HEK293T (cell line): Measurements from ENCODE around the gene CFHR4.
"Not testable (repeated sequence)": the region's sequence is repeated elsewhere in the genome, so short reads cannot be mapped to it uniquely, and the experiment has no call there.

Experiments used
- CTCF ChIA-PET: fragments of 350-600 bp; formaldehyde crosslinking; extraction: SDS; loops from one replicate; lab custom pipeline; 2021; ENCODE audit warnings: antibody characterized with exemption, inconsistent platforms; lab: Yijun Ruan, JAX
- POLR2A ChIA-PET: fragments of 350-600 bp; formaldehyde crosslinking; extraction: SDS; loops from one replicate; lab custom pipeline; 2020; ENCODE audit warnings: antibody characterized with exemption, inconsistent platforms; lab: Yijun Ruan, JAX
- DNase-seq: peaks from one replicate; pipeline ENCODE4 v3.0.0; 2012; ENCODE audit warnings: mixed read lengths; ENCODE audit errors: extremely low spot score
- ARNT ChIP-seq: fragments of 450-650 bp; IDR thresholded peaks from 2 replicates; pipeline ENCODE4 v1.6.1; 2017; ENCODE audit warnings: mild to moderate bottlenecking
- BHLHE40 ChIP-seq: fragments of 450-650 bp; IDR thresholded peaks from 2 replicates; pipeline ENCODE4 v1.6.1; 2016; ENCODE audit warnings: mild to moderate bottlenecking, moderate library complexity, borderline replicate concordance
- CTBP1 ChIP-seq: fragments of 450-650 bp; IDR thresholded peaks from 2 replicates; pipeline ENCODE4 v1.6.1; 2016; ENCODE audit warnings: borderline replicate concordance
- ELF4 ChIP-seq: fragments of 450-650 bp; IDR thresholded peaks from 2 replicates; pipeline ENCODE4 v1.6.1; 2017; ENCODE audit warnings: antibody characterized with exemption
- FOXA1 ChIP-seq: fragments of 450-650 bp; IDR thresholded peaks from 2 replicates; pipeline ENCODE4 v1.6.1; 2016; ENCODE audit warnings: mild to moderate bottlenecking
- FOXK2 ChIP-seq: fragments of 450-650 bp; IDR thresholded peaks from 2 replicates; pipeline ENCODE4 v1.6.1; 2016; ENCODE audit warnings: mild to moderate bottlenecking
- FOXM1 ChIP-seq: fragments of 450-650 bp; IDR thresholded peaks from 2 replicates; pipeline ENCODE4 v1.6.1; 2017; ENCODE audit warnings: mild to moderate bottlenecking, borderline replicate concordance
- HDGF ChIP-seq: fragments of 450-650 bp; IDR thresholded peaks from 2 replicates; pipeline ENCODE4 v1.6.1; 2017; ENCODE audit warnings: antibody characterized with exemption, borderline replicate concordance
- L3MBTL2 ChIP-seq: fragments of 450-650 bp; conservative IDR thresholded peaks from 2 replicates; pipeline ENCODE4 v1.6.1; 2016; ENCODE audit warnings: mild to moderate bottlenecking
- LEF1 ChIP-seq: fragments of 450-650 bp; IDR thresholded peaks from 2 replicates; pipeline ENCODE4 v1.6.1; 2017; ENCODE audit warnings: mild to moderate bottlenecking, borderline replicate concordance
- NFRKB ChIP-seq: fragments of 450-650 bp; IDR thresholded peaks from 2 replicates; pipeline ENCODE4 v1.6.1; 2016; ENCODE audit warnings: mild to moderate bottlenecking, moderate library complexity
- PKNOX1 ChIP-seq: fragments of 450-650 bp; IDR thresholded peaks from 2 replicates; pipeline ENCODE4 v1.6.1; 2016
- SP1 ChIP-seq: fragments of 450-650 bp; IDR thresholded peaks from 2 replicates; pipeline ENCODE4 v1.6.1; 2017
- SUZ12 ChIP-seq: fragments of 450-650 bp; IDR thresholded peaks from 2 replicates; pipeline ENCODE4 v1.6.1; 2016; ENCODE audit warnings: mild to moderate bottlenecking
- TARDBP ChIP-seq: fragments of 450-650 bp; IDR thresholded peaks from 2 replicates; pipeline ENCODE4 v1.6.1; 2016
- ZNF384 ChIP-seq: fragments of 450-650 bp; IDR thresholded peaks from 2 replicates; pipeline ENCODE4 v1.6.1; 2016

CFHR4 gene

GRCh38 chr1:196891251-196891650 is 3.4 kb downstream of the CFHR4 start:
- ChIA-PET CTCF (no interaction called here), POLR2A (no interaction called here)
- TF ChIP-seq FOXK2 = no peak
- TF ChIP-seq SP1 = no peak
- no peak for TF ChIP-seq ARNT
- TF ChIP-seq TARDBP = no peak
- TF ChIP-seq ELF4 = no peak
- no peak for TF ChIP-seq FOXM1
- no peak for TF ChIP-seq HDGF
- TF ChIP-seq NFRKB = no peak
- TF ChIP-seq CTBP1 = no peak
- no peak for TF ChIP-seq FOXA1
- TF ChIP-seq PKNOX1 = no peak
- TF ChIP-seq L3MBTL2 = no peak
- no peak for TF ChIP-seq LEF1
- no peak for TF ChIP-seq BHLHE40
- no peak for TF ChIP-seq ZNF384
- no peak for TF ChIP-seq SUZ12
- no peak for DNase-seq

GRCh38 chr1:196896355-196896754 is 8.5 kb downstream of the CFHR4 start:
- CTCF ChIA-PET = no interaction called here
- POLR2A ChIA-PET = no interaction called here
- no peak for DNase-seq
- no peak for TF ChIP-seq CTBP1
- TF ChIP-seq FOXM1 = no peak
- TF ChIP-seq SUZ12 = no peak
- TF ChIP-seq ZNF384 = no peak
- no peak for TF ChIP-seq LEF1

GRCh38 chr1:196897158-196897828 is 9.4 kb downstream of the CFHR4 start:
- no peak for DNase-seq
- ChIA-PET CTCF (no interaction called here), POLR2A (no interaction called here)
- TF ChIP-seq ARNT = no peak
- TF ChIP-seq TARDBP = no peak
- TF ChIP-seq ELF4 = no peak

GRCh38 chr1:196902344-196902743 is 14.5 kb downstream of the CFHR4 start:
- ChIA-PET CTCF (no interaction called here), POLR2A (no interaction called here)
- no peak for TF ChIP-seq ARNT
- no peak for TF ChIP-seq ELF4
- TF ChIP-seq HDGF = no peak
- TF ChIP-seq FOXA1 = no peak
- TF ChIP-seq FOXM1 = no peak
- TF ChIP-seq PKNOX1 = no peak
- TF ChIP-seq ZNF384 = no peak
- TF ChIP-seq TARDBP = no peak
- TF ChIP-seq FOXK2 = no peak
- TF ChIP-seq BHLHE40 = no peak
- TF ChIP-seq NFRKB = no peak
- no peak for TF ChIP-seq L3MBTL2
- TF ChIP-seq CTBP1 = no peak
- TF ChIP-seq SUZ12 = no peak
- TF ChIP-seq LEF1 = no peak
- no peak for TF ChIP-seq SP1
- DNase-seq = peak; percentile 12

GRCh38 chr1:196910215-196910614 is 22.4 kb downstream of the CFHR4 start:
- ChIA-PET CTCF (no interaction called here), POLR2A (no interaction called here)
- TF ChIP-seq FOXA1 = no peak
- no peak for TF ChIP-seq CTBP1
- no peak for TF ChIP-seq SUZ12
- TF ChIP-seq PKNOX1 = no peak
- TF ChIP-seq ZNF384 = no peak
- no peak for TF ChIP-seq FOXK2
- TF ChIP-seq LEF1 = no peak
- no peak for TF ChIP-seq ARNT
- no peak for TF ChIP-seq HDGF
- no peak for TF ChIP-seq ELF4
- no peak for TF ChIP-seq BHLHE40
- TF ChIP-seq SP1 = no peak
- TF ChIP-seq TARDBP = no peak
- no peak for TF ChIP-seq NFRKB
- TF ChIP-seq L3MBTL2 = no peak
- TF ChIP-seq FOXM1 = no peak
- DNase-seq = peak; percentile 20

GRCh38 chr1:196912283-196912682 is 24.4 kb downstream of the CFHR4 start:
- POLR2A ChIA-PET, DNase-seq, CTCF ChIA-PET: not testable (repeated sequence)

- CTCF ChIA-PET, DNase-seq, POLR2A ChIA-PET: not testable (repeated sequence)
Observed at GRCh38 chr1:196926839-196927238, 39.0 kb downstream of the CFHR4 start.

GRCh38 chr1:196932853-196933252 is 45.0 kb downstream of the CFHR4 start:
- DNase-seq, CTCF ChIA-PET, POLR2A ChIA-PET: not testable (repeated sequence)
